ENCODE data around the gene TSNAX.

TSNAX gene

GRCh38 chr1:231594749-231595148 lies 66.3 kb downstream of the TSNAX start:
- TF ChIP-seq GATA3 (IDR thresholded peaks at IDR 0.05; ENCODE audit: low read depth, low read length) (no peak), GATA2 (IDR thresholded peaks at IDR 0.05; ENCODE audit: low read depth, low read length) (no peak)

GRCh38 chr1:231596337-231596791 lies 67.9 kb downstream of the TSNAX start:
- TF ChIP-seq GATA3 (IDR thresholded peaks at IDR 0.05; ENCODE audit: low read depth, low read length) (no peak), GATA2 (IDR thresholded peaks at IDR 0.05; ENCODE audit: low read depth, low read length) (no peak)

GRCh38 chr1:231597971-231598370 lies 69.5 kb downstream of the TSNAX start:
- no peak for TF ChIP-seq GATA2 (IDR thresholded peaks at IDR 0.05; ENCODE audit: low read depth, low read length)
- no peak for TF ChIP-seq GATA3 (IDR thresholded peaks at IDR 0.05; ENCODE audit: low read depth, low read length)

GRCh38 chr1:231600458-231600976 lies 72.0 kb downstream of the TSNAX start:
- TF ChIP-seq GATA2 (IDR thresholded peaks at IDR 0.05; ENCODE audit: low read depth, low read length) (no peak), GATA3 (IDR thresholded peaks at IDR 0.05; ENCODE audit: low read depth, low read length) (no peak)

DNA sequence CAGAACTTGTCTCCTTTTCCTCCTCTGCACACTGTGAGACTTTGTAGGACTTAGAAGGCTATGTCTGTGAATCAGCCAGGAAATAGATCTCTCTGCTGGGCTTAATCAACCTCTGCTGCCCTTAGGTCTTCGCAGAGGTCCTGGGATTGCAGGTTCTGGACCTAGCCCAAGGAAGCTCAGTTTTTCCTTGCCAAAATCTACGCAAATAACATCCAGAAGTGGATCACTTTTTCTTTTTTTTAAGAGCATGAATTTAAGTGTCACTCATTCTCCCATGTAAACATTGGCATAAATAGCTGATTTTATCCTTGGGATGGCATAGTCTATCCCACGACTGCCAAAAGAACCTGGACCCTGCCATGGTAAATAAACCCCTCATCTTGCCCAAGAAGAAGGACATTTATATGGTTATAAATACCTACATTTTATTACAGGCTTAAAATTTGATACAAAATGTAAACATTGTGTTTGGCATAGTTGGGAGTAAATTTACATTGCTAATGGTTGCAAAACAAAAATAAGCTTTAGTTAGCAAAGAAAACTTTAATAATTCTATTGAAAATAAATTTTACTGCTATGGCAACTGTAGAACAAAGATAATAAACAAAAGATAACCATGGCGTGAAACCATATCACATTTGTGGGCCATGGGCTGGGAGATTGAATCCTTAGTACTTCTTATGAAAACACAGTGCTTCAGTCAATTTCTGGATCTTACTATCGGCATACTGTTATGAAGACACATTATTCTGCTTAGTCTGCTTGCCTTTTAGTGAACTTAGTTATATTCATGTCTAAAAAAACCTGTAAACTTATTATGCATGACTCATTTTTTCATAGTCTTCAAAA lies 73.6 kb downstream of the TSNAX start:
- TF ChIP-seq GATA2 (IDR thresholded peaks at IDR 0.05; ENCODE audit: low read depth, low read length) (no peak), GATA3 (IDR thresholded peaks at IDR 0.05; ENCODE audit: low read depth, low read length) (no peak)

- TF ChIP-seq GATA3 (IDR thresholded peaks at IDR 0.05; ENCODE audit: low read depth, low read length), result no peak
- TF ChIP-seq GATA2 (IDR thresholded peaks at IDR 0.05; ENCODE audit: low read depth, low read length), result no peak
Observed at GRCh38 chr1:231602673-231602984, 74.2 kb downstream of the TSNAX start.

DNA sequence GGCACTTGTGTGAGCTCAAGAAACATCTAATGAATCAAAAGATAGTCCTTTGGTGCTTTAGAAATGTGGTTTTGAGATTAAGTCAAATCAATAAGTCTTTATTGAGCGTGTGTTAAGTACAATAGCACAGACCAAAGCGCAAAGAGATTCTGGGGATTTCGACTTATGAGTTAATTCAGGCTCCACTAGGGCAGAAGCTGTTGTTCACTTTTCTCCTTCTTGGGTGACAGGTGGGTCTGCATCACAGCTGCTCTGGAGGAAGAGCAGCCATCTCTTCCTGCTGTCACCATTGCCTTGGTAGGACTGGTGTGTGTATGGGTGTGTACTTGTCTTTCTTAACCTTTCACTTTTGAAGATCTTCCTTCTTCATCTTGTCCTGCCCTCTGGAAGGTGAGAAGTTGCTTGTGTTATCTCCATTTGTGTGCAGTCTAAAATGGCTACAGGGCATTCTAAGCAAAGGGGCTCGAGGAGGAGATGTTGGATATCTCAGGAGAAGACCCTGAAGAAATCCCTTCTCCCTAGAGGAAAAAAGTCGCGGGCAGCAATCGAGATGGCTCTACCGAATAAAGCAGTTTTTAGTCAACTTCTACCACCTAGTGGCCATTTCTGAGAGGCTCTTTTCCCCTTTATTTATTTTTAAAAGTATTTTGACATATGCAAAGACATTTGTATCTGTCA lies 75.3 kb downstream of the TSNAX start:
- TF ChIP-seq GATA2 (IDR thresholded peaks at IDR 0.05; ENCODE audit: low read depth, low read length) (no peak), GATA3 (IDR thresholded peaks at IDR 0.05; ENCODE audit: low read depth, low read length) (no peak)

DNA sequence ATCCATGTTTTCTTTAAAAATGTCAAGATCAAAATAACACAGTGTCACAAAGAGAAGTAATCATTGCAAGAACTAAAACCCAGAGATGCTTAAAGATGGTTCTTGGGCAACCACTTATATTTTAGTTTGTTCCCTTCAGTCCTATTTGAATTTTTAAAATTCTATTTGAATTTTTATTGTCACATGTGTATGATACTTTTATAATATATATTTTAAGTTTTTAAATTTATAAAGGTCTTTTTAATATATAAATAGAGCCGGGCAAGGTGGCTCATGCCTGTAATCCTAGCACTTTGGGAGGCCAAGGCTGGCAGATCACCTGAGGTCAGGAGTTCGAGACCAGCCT lies 75.8 kb downstream of the TSNAX start:
- no peak for TF ChIP-seq GATA3 (IDR thresholded peaks at IDR 0.05; ENCODE audit: low read depth, low read length)
- no peak for TF ChIP-seq GATA2 (IDR thresholded peaks at IDR 0.05; ENCODE audit: low read depth, low read length)

DNA sequence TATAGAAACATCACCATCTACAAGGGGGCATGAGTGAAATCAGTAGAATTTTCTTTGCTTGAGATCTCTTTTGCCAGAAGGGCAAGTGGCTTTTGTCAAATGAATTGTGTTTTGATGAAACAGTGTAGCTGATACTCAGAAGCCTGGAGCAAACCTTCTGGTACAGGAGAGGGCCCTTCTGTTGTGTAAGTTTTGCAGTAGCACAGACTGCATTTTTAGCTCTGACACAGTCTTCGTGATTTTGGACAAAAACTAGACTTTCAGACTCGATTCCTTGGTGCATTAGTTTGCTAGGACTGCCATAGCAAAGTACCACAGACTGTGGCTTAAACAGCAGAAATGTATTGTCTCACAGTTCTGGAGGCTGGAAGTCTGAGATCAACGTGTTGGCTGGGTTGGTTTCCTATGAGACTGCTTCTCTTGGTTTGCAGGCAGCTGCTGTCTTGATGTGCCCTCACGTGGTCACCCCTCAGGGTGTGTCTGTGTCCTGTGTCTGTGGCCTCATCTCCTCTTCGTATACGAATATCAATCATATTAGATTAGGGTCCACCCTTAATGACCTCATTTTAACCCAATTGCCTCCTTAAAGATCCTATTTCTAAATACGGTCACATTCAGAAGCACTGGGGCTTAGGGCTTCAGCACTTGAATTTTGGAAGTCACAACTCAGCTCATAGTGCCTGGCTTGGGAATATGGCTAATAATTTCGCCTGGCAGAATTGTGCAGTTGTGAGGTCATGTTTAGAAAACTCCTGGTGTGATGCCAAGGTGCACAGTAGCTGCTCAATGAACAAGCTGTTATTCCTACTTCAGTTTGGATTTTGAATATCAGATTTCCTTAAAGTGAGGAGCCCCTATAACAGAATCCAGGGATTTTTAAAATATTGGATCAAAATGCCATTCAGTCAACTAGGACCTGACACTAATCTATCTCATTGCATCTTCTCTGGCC lies 77.0 kb downstream of the TSNAX start:
- no peak for TF ChIP-seq GATA3 (IDR thresholded peaks at IDR 0.05; ENCODE audit: low read depth, low read length)
- no peak for TF ChIP-seq GATA2 (IDR thresholded peaks at IDR 0.05; ENCODE audit: low read depth, low read length)

GRCh38 chr1:231606712-231607111 lies 78.2 kb downstream of the TSNAX start:
- TF ChIP-seq GATA3 (IDR thresholded peaks at IDR 0.05; ENCODE audit: low read depth, low read length) (no peak), GATA2 (IDR thresholded peaks at IDR 0.05; ENCODE audit: low read depth, low read length) (no peak)

- TF ChIP-seq GATA2 (IDR thresholded peaks at IDR 0.05; ENCODE audit: low read depth, low read length), result no peak
- TF ChIP-seq GATA3 (IDR thresholded peaks at IDR 0.05; ENCODE audit: low read depth, low read length), result no peak
Observed at GRCh38 chr1:231610388-231610787, 81.9 kb downstream of the TSNAX start.

DNA sequence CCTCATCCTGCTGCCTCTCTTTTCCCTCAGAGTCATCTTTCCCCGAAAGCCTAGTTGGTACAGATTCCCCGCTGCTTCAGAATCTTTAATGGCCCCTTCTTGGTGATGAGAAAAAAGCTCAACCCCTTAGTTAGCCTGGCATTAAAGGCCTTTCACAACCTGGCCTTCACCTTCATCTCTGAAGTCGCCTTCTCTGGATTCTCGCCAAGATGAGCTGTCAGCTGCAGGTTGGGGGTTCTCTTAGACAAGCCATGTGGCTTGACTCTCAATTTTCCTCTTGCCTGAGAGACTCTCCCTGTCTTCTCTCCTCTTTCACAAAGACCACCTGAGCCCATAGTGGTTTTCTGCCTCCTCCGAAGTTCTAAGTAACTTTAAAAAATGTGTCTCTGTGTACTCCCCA lies 82.6 kb downstream of the TSNAX start:
- no peak for TF ChIP-seq GATA3 (IDR thresholded peaks at IDR 0.05; ENCODE audit: low read depth, low read length)
- no peak for TF ChIP-seq GATA2 (IDR thresholded peaks at IDR 0.05; ENCODE audit: low read depth, low read length)

GRCh38 chr1:231611851-231612250 lies 83.4 kb downstream of the TSNAX start:
- TF ChIP-seq GATA2 (IDR thresholded peaks at IDR 0.05; ENCODE audit: low read depth, low read length) (no peak), GATA3 (IDR thresholded peaks at IDR 0.05; ENCODE audit: low read depth, low read length) (no peak)

All from SH-SY5Y (cell line).